COLO829 (cell line): ENCODE results near the gene AGAP1.

Source experiments
- DNase-seq: peaks from one replicate; pipeline ENCODE4 v3.0.0; 2012; ENCODE audit warnings: low spot score

The AGAP1 gene

GRCh38 chr2:235868645-235869044, 374.8 kb downstream of the AGAP1 start:
- no peak for DNase-seq

- no peak for DNase-seq
Measured at GRCh38 chr2:235870515-235870914, 376.7 kb downstream of the AGAP1 start.

GRCh38 chr2:235876099-235876679, 382.3 kb downstream of the AGAP1 start:
- no peak for DNase-seq

GRCh38 chr2:235877275-235877802, 383.5 kb downstream of the AGAP1 start:
- DNase-seq = no peak

GRCh38 chr2:235879116-235879515, 385.3 kb downstream of the AGAP1 start:
- no peak for DNase-seq

GRCh38 chr2:235883675-235884074, 389.8 kb downstream of the AGAP1 start:
- no peak for DNase-seq

- no peak for DNase-seq
Measured at GRCh38 chr2:235889302-235889630, 395.4 kb downstream of the AGAP1 start.

GRCh38 chr2:235893129-235893698, 399.4 kb downstream of the AGAP1 start:
- DNase-seq = no peak

- no peak for DNase-seq
Measured at GRCh38 chr2:235894839-235895238, 401.0 kb downstream of the AGAP1 start.

GRCh38 chr2:235896061-235896460, 402.2 kb downstream of the AGAP1 start:
- no peak for DNase-seq

- DNase-seq = no peak
Measured at GRCh38 chr2:235897992-235898391, 404.1 kb downstream of the AGAP1 start.

- no peak for DNase-seq
Measured at GRCh38 chr2:235898766-235899165, 404.9 kb downstream of the AGAP1 start.

GRCh38 chr2:235900631-235901030, 406.8 kb downstream of the AGAP1 start:
- no peak for DNase-seq

GRCh38 chr2:235901243-235901642, 407.4 kb downstream of the AGAP1 start:
- DNase-seq = peak; percentile 13

- no peak for DNase-seq
Measured at GRCh38 chr2:235903782-235904584, 410.1 kb downstream of the AGAP1 start.

GRCh38 chr2:235904585-235904931, 410.7 kb downstream of the AGAP1 start:
- DNase-seq = no peak

- DNase-seq = no peak
Measured at GRCh38 chr2:235908826-235909225, 415.0 kb downstream of the AGAP1 start.

- no peak for DNase-seq
Measured at GRCh38 chr2:235909358-235909757, 415.5 kb downstream of the AGAP1 start.

GRCh38 chr2:235910067-235910466, 416.2 kb downstream of the AGAP1 start:
- DNase-seq = no peak

GRCh38 chr2:235911125-235911524, 417.3 kb downstream of the AGAP1 start:
- no peak for DNase-seq

- DNase-seq = no peak
Measured at GRCh38 chr2:235911633-235912233, 417.9 kb downstream of the AGAP1 start.

GRCh38 chr2:235914756-235915155, 420.9 kb downstream of the AGAP1 start:
- DNase-seq = no peak

- DNase-seq = no peak
Measured at GRCh38 chr2:235917506-235917905, 423.7 kb downstream of the AGAP1 start.
